ENCODE data around the gene ACSF2.

The ACSF2 gene

DNA sequence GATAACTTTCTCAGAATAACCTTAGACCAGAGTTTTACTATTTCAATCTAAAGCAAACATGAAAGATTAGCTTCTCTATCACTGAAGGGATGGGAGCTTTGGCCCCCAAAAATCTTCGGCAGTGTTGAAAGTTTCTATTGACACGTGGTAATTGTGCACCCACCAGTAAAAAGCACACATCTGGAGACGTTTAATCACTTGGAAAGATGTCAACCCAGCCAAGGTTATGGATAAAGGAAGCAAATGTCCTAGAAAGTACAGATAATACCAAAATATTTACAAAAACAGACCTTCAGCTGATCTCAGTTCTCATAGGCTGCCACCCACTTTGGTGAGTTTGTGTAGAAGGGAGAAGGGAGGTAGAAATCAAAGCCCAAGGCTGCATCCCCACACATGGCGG is 87.5 kb downstream of the ACSF2 start:
- H3K4me3 ChIP-seq (ENCODE audit: low read depth, low read length): no peak overlapping the region
- DNase-seq (ENCODE audit: low read depth): no peak
- TF ChIP-seq, protein P1, sequence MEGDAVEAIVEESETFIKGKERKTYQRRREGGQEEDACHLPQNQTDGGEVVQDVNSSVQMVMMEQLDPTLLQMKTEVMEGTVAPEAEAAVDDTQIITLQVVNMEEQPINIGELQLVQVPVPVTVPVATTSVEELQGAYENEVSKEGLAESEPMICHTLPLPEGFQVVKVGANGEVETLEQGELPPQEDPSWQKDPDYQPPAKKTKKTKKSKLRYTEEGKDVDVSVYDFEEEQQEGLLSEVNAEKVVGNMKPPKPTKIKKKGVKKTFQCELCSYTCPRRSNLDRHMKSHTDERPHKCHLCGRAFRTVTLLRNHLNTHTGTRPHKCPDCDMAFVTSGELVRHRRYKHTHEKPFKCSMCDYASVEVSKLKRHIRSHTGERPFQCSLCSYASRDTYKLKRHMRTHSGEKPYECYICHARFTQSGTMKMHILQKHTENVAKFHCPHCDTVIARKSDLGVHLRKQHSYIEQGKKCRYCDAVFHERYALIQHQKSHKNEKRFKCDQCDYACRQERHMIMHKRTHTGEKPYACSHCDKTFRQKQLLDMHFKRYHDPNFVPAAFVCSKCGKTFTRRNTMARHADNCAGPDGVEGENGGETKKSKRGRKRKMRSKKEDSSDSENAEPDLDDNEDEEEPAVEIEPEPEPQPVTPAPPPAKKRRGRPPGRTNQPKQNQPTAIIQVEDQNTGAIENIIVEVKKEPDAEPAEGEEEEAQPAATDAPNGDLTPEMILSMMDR (IDR thresholded peaks at IDR 0.05; ENCODE audit: insufficient read depth, low read depth, low read length, missing control alignments): no peak

DNA sequence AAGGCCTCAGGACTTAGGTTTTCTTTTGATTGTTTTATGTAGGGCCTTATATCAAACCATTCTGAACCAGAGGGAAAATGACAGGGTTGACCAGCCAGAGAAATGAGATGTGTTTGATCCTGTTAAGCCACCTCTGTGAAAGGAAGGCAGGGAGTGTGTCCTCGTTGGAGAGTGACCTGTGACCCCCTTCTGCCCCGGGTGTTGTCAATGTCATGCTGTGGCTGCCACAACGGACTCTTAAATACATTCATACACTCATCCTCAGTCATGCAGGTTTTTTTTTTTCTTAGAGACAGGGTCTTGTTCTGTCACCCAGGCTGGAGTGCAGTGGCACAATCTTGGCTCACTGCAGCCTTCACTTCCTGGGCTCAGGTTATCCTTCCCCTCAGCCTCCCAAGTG is 88.4 kb downstream of the ACSF2 start:
- no peak for DNase-seq (ENCODE audit: low read depth)
- TF ChIP-seq, protein P1 (IDR thresholded peaks at IDR 0.05; ENCODE audit: insufficient read depth, low read depth, low read length, missing control alignments): no peak
- H3K4me3 ChIP-seq (ENCODE audit: low read depth, low read length): no peak overlapping the region

DNA sequence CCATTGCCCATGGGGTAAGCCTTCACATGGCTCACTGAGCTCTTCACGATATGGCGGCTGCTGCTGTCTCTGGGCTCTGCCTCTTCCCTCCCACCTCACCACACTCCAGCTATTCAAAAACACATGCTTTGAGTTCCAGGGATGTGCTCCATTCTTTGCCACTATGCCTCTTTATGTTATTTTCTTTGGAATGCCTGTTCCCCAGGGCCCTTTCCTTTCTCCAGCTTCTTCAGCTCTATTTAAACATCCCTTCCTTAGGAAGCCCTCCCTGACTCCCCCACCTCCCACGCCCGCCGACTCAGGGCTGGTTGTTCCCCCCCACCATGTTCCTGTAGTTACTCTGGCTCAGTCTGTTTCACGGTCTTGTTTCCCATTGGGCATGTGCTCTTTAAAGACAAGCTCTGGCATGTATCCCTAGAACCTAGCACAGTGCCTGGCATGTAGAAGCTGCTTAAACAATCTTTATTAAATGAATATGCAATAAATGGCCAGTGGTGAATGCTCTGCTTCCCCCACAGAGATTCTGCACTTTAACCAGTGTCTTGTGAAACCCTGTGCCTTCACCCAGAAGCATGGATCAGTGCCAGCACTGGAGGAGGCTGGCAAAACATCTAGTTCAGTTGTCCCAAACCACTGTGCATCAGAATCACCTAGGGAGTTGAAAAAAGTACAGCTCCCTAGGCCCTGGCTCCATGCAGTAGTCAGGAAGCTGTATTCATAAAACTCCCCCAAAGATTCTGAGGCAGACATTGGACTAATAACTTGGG is 89.1 kb downstream of the ACSF2 start:
- TF ChIP-seq, protein P1 (IDR thresholded peaks at IDR 0.05; ENCODE audit: insufficient read depth, low read depth, low read length, missing control alignments): no peak
- DNase-seq (ENCODE audit: low read depth): no peak
- no peak overlapping the region for H3K4me3 ChIP-seq (ENCODE audit: low read depth, low read length)

DNA sequence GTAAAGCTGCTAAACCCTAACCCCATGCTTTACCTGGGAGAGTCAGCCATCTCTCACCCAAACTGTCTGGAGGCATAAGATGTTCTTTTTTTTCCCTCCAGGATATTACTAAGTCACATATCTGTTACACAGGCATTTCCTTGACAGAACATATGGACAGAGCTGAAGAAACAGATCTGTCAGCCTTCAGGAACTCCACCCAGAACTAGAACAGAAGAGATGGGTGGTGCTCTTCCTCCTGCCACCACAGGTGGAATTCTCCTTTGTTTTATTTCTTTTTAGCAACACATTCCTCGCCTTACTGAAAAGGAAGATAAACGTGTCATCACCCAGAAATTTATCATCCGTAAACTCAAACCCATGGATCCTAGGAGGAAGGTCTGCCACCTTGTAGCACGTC is 91.0 kb downstream of the ACSF2 start:
- H3K4me3 ChIP-seq (ENCODE audit: low read depth, low read length): no peak overlapping the region
- TF ChIP-seq, protein P1 (IDR thresholded peaks at IDR 0.05; ENCODE audit: insufficient read depth, low read depth, low read length, missing control alignments): no peak
- DNase-seq (ENCODE audit: low read depth): no peak

DNA sequence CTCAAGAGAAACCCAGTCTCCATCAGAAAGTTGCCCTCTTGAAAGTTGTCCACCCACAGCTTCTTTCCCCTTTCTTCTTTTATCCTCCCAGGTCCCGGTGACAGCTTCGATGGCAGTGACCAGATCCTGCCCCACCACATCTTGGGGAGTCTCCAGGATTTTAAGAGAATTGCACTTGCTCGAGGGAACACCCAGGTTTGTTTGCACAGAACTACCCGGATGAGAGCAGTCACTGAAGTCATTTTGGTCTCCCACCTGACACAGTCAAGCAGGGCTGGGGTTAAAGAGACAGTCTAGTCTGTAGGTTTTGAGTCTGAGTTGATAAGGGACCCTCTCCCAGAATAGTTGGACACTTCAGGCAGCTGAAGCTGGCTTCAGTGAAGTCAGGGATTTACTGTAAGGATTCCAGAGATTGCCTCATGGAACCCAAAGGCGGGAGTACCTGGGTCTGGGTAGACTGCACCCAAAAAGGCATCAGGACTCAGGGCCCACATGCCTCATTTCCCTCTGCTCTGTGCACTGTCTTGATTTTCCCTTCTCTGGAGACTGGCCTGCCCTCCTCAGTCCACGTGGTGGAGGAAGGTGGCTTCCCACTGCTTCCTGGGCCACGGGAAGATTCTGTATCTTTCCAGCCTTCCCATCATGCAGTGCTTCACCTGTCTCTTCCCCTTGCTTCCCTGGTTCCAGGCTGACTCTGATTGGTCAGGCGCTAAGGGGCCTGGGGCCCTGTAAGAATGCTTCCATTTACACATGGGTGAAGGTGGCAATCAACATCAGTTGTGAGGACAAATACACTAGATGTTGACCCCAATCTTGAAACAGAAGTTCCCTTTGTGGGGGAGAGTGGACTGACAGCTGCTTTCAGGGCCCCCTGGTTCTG is 91.7 kb downstream of the ACSF2 start:
- TF ChIP-seq, protein P1 (IDR thresholded peaks at IDR 0.05; ENCODE audit: insufficient read depth, low read depth, low read length, missing control alignments): no peak
- DNase-seq (ENCODE audit: low read depth): no peak
- no peak overlapping the region for H3K4me3 ChIP-seq (ENCODE audit: low read depth, low read length)

DNA sequence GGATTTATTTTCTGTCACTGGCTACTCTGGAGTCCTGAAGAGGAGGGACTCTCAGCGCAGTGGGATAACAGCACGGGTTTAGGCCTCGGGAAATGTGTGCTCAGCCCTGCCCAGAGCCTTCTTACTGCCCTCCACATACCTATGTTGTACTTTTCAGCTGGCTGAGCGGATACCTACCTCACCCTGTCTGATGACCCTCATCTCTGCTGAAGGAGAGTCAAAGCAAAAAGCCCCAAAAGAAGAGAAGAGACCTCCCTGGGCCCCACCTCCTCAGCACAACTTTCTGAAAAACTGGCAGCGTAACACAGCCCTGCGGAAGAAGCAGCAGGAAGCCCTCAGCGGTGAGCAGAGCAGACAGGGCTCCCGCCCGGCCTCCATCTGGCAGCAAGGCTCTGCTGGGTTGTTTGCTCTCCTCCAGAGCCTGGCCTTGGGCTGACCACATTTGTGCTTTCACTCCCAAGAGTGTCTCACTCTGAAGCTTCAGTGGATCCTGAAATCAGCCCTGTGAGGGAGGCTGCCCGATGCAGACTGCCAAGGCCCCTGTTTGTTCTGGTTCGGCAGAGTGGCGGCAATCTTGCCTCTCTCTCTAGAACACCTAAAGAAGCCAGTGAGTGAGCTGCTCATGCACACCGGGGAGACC is 92.5 kb downstream of the ACSF2 start:
- TF ChIP-seq, protein P1 (IDR thresholded peaks at IDR 0.05; ENCODE audit: insufficient read depth, low read depth, low read length, missing control alignments): no peak
- no peak overlapping the region for H3K4me3 ChIP-seq (ENCODE audit: low read depth, low read length)
- DNase-seq (ENCODE audit: low read depth): no peak

Data from GM12865 (cell line).